Panc1 (cell line): ENCODE data around the gene FILIP1L.

Source experiments
- CTCF ChIP-seq: fragments of 450-650 bp; IDR thresholded peaks from 2 replicates; pipeline ENCODE4 v1.5.1; 2017; ENCODE audit warnings: mild to moderate bottlenecking
- POLR2AphosphoS5 ChIP-seq: IDR thresholded peaks from 2 replicates; pipeline ENCODE4 v1.6.1; 2012; ENCODE audit warnings: mild to moderate bottlenecking, low read depth, low read length, moderate library complexity

- no peak for TF ChIP-seq CTCF
- TF ChIP-seq POLR2AphosphoS5 = no peak
Measured at GRCh38 chr3:99948467-99949089, 165.7 kb downstream of the FILIP1L start.
